B cell (primary cell): Measurements from ENCODE around the gene ADIG.

Experiments used
- EZH2 ChIP-seq: IDR thresholded peaks from 2 replicates; pipeline ENCODE4 v1.6.1; 2012; ENCODE audit warnings: borderline replicate concordance, low read depth, mild to moderate bottlenecking, moderate library complexity, low read length; ENCODE audit not compliant: insufficient read depth, poor library complexity, severe bottlenecking
- TF ChIP-seq, protein P1 (sequence below): fragments of 200-600 bp; IDR thresholded peaks from one replicate; pipeline ENCODE4 v1.8.0; 2022; ENCODE audit warnings: antibody characterized with exemption, mild to moderate bottlenecking

DNA sequence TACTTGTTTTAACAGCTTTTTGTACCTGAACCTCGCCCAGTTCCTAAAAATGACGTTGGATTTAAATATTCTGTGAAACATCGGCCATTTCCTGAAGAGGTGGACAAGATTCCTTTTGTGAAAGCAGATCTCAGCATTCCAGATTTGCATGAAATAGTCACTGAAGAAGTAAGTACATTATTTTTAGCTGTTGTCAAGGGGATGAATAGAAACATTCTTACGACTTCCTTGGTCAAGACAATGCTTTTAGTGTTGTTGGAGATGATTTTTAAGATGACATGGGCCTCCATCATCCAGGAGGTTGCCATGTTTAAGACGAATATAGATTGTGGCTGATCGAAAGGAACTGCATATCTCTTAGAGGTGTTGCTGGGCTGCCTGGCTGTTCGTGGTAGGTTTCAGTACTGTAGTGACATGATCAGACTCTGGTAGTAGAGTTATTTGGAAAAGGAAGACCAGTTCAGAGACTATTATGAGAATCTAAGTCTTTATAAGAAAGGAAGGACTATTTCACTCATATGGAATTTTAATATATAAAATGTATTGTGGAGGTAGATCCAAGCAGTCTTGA, 29.9 kb upstream of the ADIG start:
- TF ChIP-seq, protein P1, sequence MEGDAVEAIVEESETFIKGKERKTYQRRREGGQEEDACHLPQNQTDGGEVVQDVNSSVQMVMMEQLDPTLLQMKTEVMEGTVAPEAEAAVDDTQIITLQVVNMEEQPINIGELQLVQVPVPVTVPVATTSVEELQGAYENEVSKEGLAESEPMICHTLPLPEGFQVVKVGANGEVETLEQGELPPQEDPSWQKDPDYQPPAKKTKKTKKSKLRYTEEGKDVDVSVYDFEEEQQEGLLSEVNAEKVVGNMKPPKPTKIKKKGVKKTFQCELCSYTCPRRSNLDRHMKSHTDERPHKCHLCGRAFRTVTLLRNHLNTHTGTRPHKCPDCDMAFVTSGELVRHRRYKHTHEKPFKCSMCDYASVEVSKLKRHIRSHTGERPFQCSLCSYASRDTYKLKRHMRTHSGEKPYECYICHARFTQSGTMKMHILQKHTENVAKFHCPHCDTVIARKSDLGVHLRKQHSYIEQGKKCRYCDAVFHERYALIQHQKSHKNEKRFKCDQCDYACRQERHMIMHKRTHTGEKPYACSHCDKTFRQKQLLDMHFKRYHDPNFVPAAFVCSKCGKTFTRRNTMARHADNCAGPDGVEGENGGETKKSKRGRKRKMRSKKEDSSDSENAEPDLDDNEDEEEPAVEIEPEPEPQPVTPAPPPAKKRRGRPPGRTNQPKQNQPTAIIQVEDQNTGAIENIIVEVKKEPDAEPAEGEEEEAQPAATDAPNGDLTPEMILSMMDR, result no peak
- TF ChIP-seq EZH2, result no peak
